Right kidney (tissue), 9 donors: ENCODE results near the gene RUSF1.
A peak's percentile ranks its signal among the peaks of the same experiment; 100 is the strongest.
"Not testable (repeated sequence)": the region's sequence is repeated elsewhere in the genome, so short reads cannot be mapped to it uniquely, and the experiment has no call there.

ENCODE experiments used
- DNase-seq: peaks from one replicate; pipeline ENCODE4 v3.0.0-alpha.2; 2016
- long read RNA-seq, 8 donors: transcript quantifications; one replicate each; lab custom pipeline, GENCODE V29; 2026

Gene RUSF1
- long read RNA-seq, donor 1, transcript C16orf58-201 (13 exons, 2,793 nt) = major isoform, 7 of 12 reads
- long read RNA-seq, donor 1, transcript C16orf58-210 (4 exons, 2,422 nt) = minor isoform, 5 of 12 reads
- long read RNA-seq, donor 1, partial matches to known transcripts = 0 of 12 reads
- long read RNA-seq, donor 1, other reads (novel, unspliced or antisense) = 0 of 12 reads
- long read RNA-seq, donor 2, transcript C16orf58-201 (13 exons, 2,793 nt) = major isoform, 6 of 8 reads
- long read RNA-seq, donor 2, partial matches to known transcripts = 0 of 8 reads
- long read RNA-seq, donor 2, other reads (novel, unspliced or antisense) = 0 of 8 reads
- long read RNA-seq, donor 3, partial matches to known transcripts = 0 of 6 reads
- long read RNA-seq, donor 3, other reads (novel, unspliced or antisense) = 0 of 6 reads
- long read RNA-seq, donor 4, partial matches to known transcripts = 0 of 4 reads
- long read RNA-seq, donor 4, other reads (novel, unspliced or antisense) = 0 of 4 reads
- long read RNA-seq, donor 5, transcript C16orf58-201 (13 exons, 2,793 nt) = major isoform, 5 of 8 reads
- long read RNA-seq, donor 5, partial matches to known transcripts = 0 of 8 reads
- long read RNA-seq, donor 5, other reads (novel, unspliced or antisense) = 0 of 8 reads
- long read RNA-seq, donor 6, transcript C16orf58-201 (13 exons, 2,793 nt) = major isoform, 9 of 13 reads
- long read RNA-seq, donor 6, partial matches to known transcripts = 0 of 13 reads
- long read RNA-seq, donor 6, other reads (novel, unspliced or antisense) = 0 of 13 reads
- long read RNA-seq, donor 7 = 0 reads
- long read RNA-seq, donor 8, transcript C16orf58-210 (4 exons, 2,422 nt) = minor isoform, 5 of 18 reads
- long read RNA-seq, donor 8, transcript C16orf58-201 (13 exons, 2,793 nt) = major isoform, 7 of 18 reads
- long read RNA-seq, donor 8, partial matches to known transcripts = 5 of 18 reads
- long read RNA-seq, donor 8, other reads (novel, unspliced or antisense) = 0 of 18 reads

GRCh38 chr16:31507929-31508705 is at the start of gene RUSF1:
Gene RUSF1, minus strand, starts transcription at chr16:31508391. Its CDS starts 18 bp downstream, at chr16:31508373.
- DNase-seq = peak; percentile 96

GRCh38 chr16:31542763-31543162 is 34.6 kb upstream of the RUSF1 start:
- no peak for DNase-seq

- not testable (repeated sequence) for DNase-seq
Observed at GRCh38 chr16:31539762-31540161, 31.6 kb upstream of the RUSF1 start.

- not testable (repeated sequence) for DNase-seq
Observed at GRCh38 chr16:31538243-31538598, 30.0 kb upstream of the RUSF1 start.

- DNase-seq = peak; percentile 61
Observed at GRCh38 chr16:31537362-31538242, 29.4 kb upstream of the RUSF1 start.

- no peak for DNase-seq
Observed at GRCh38 chr16:31536804-31537361, 28.7 kb upstream of the RUSF1 start.

GRCh38 chr16:31535737-31536136 is 27.5 kb upstream of the RUSF1 start:
- DNase-seq = no peak

GRCh38 chr16:31532896-31533295 is 24.7 kb upstream of the RUSF1 start:
- DNase-seq = no peak

GRCh38 chr16:31532120-31532519 is 23.9 kb upstream of the RUSF1 start:
- DNase-seq = no peak

- no peak for DNase-seq
Observed at GRCh38 chr16:31531096-31531495, 22.9 kb upstream of the RUSF1 start.

- DNase-seq = no peak
Observed at GRCh38 chr16:31530405-31530804, 22.2 kb upstream of the RUSF1 start.

GRCh38 chr16:31529937-31530312 is 21.7 kb upstream of the RUSF1 start:
- no peak for DNase-seq

GRCh38 chr16:31529108-31529936 is 21.1 kb upstream of the RUSF1 start:
- DNase-seq = peak; percentile 52

GRCh38 chr16:31528523-31529107 is 20.4 kb upstream of the RUSF1 start:
- no peak for DNase-seq

- no peak for DNase-seq
Observed at GRCh38 chr16:31527734-31528274, 19.6 kb upstream of the RUSF1 start, which contains the start of gene AHSP. Gene AHSP, plus strand, starts transcription at chr16:31527900. Its CDS starts 240 bp downstream, at chr16:31528140.

GRCh38 chr16:31525113-31525512 is 16.9 kb upstream of the RUSF1 start:
- no peak for DNase-seq

- DNase-seq = not testable (repeated sequence)
Observed at GRCh38 chr16:31523768-31524167, 15.6 kb upstream of the RUSF1 start.

GRCh38 chr16:31522071-31522470 is 13.9 kb upstream of the RUSF1 start:
- DNase-seq = no peak

- no peak for DNase-seq
Observed at GRCh38 chr16:31521368-31521767, 13.2 kb upstream of the RUSF1 start.
